Suprapubic skin (tissue), 3 donors: ENCODE results near the gene ATXN1.

Experiments used
- EP300 ChIP-seq: sonication (generic); formaldehyde crosslinking; IDR thresholded peaks from one replicate; pipeline ENCODE4 v1.6.1; 2017; ENCODE audit warnings: antibody characterized with exemption
- TF ChIP-seq, protein P1 (sequence below), 2 donors: fragments of 200-600 bp in 1 of 2; fragments of 450-650 bp in 1 of 2; sonication (generic) in 1 of 2; IDR thresholded peaks; one replicate each; pipeline ENCODE4 v1.5.1; 2016 to 2019; ENCODE audit warnings: antibody characterized with exemption in 2 of 2, mild to moderate bottlenecking in 1 of 2, moderate library complexity in 1 of 2

DNA sequence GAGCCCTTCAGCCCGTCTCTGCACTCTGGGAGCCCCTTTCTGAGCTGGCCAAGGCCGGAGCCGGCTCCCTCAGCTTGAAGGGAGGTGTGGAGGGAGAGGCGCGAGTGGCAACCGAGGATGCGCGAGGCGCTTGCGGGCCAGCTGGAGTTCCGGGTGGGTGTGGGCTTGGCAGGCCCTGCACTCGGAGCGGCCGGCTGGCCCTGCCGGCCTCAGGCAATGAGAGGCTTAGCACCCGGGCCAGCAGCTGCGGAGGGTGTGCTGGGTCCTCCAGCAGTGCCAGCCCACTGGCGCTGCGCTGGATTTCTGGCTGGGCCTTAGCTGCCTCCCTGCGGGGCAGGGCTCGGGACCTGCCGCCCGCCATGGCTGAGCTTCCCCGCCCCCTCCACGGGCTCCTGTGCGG is 473.1 kb downstream of the ATXN1 start:
- TF ChIP-seq, protein P1, sequence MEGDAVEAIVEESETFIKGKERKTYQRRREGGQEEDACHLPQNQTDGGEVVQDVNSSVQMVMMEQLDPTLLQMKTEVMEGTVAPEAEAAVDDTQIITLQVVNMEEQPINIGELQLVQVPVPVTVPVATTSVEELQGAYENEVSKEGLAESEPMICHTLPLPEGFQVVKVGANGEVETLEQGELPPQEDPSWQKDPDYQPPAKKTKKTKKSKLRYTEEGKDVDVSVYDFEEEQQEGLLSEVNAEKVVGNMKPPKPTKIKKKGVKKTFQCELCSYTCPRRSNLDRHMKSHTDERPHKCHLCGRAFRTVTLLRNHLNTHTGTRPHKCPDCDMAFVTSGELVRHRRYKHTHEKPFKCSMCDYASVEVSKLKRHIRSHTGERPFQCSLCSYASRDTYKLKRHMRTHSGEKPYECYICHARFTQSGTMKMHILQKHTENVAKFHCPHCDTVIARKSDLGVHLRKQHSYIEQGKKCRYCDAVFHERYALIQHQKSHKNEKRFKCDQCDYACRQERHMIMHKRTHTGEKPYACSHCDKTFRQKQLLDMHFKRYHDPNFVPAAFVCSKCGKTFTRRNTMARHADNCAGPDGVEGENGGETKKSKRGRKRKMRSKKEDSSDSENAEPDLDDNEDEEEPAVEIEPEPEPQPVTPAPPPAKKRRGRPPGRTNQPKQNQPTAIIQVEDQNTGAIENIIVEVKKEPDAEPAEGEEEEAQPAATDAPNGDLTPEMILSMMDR (IDR thresholded peaks at IDR 0.05), result no peak
- no peak for TF ChIP-seq EP300
